Activated CD8-positive, alpha-beta T cell treated with anti-CD3 and anti-CD28 coated beads for 36 hours (primary cell): ENCODE results near the gene SEMG1. TPM values are rescaled to one million over a fixed set of nuclear protein-coding genes. Genes with fewer than 3 reads are reported as not detected.

ENCODE experiments used
- ATAC-seq: fragments of 200-7000 bp; cut with Tn5 transposase; one replicate; pipeline ENCODE4 v1.10.0; 2021; ENCODE audit warnings: mild to moderate bottlenecking, moderate library complexity
- CTCF ChIA-PET: fragments of 350-600 bp; sonication (Branson Sonifier 250); formaldehyde crosslinking; loops from one replicate; lab custom pipeline; 2021; ENCODE audit warnings: antibody characterized with exemption; lab: Charles Lee
- POLR2A ChIA-PET: fragments of 350-600 bp; sonication (Branson Sonifier 250); formaldehyde crosslinking; loops from one replicate; lab custom pipeline; 2021; ENCODE audit warnings: antibody characterized with exemption; lab: Charles Lee
- DNase-seq: peaks from one replicate; pipeline ENCODE4 v3.0.0-alpha.2; 2020
- H3K27ac Mint-ChIP-seq: one replicate; pipeline ENCODE4 v1.8.0; 2021; ENCODE audit warnings: mild to moderate bottlenecking, mixed read lengths
- H3K27me3 Mint-ChIP-seq: one replicate; pipeline ENCODE4 v1.8.0; 2021; ENCODE audit warnings: mixed read lengths
- H3K36me3 Mint-ChIP-seq: one replicate; pipeline ENCODE4 v1.8.0; 2021; ENCODE audit warnings: low read depth, mixed read lengths
- H3K4me1 Mint-ChIP-seq: one replicate; pipeline ENCODE4 v1.8.0; 2021; ENCODE audit warnings: low read depth, mixed read lengths
- H3K4me3 Mint-ChIP-seq: one replicate; pipeline ENCODE4 v1.8.0; 2021; ENCODE audit warnings: mild to moderate bottlenecking, moderate library complexity, mixed read lengths
- H3K9me3 Mint-ChIP-seq: one replicate; pipeline ENCODE4 v1.8.0; 2021; ENCODE audit warnings: mixed read lengths
- intact Hi-C: fragments of 100-400 bp; cut with micrococcal nuclease; formaldehyde crosslinking; loops from one replicate; pipeline ENCODE4 v1.10.0; 2022
- total RNA-seq, 2 experiments: library from RNA; stranded (reverse); gene quantifications; one replicate each; pipeline ENCODE4 v1.2.3, GENCODE V29; 2021
- TF ChIP-seq, protein P1 (sequence below): fragments of 200-600 bp; IDR thresholded peaks from one replicate; pipeline ENCODE4 v1.8.0; 2022; ENCODE audit warnings: antibody characterized with exemption, mild to moderate bottlenecking

SEMG1 gene
- total RNA-seq, 2 experiments from 2014 or later, result not detected

DNA sequence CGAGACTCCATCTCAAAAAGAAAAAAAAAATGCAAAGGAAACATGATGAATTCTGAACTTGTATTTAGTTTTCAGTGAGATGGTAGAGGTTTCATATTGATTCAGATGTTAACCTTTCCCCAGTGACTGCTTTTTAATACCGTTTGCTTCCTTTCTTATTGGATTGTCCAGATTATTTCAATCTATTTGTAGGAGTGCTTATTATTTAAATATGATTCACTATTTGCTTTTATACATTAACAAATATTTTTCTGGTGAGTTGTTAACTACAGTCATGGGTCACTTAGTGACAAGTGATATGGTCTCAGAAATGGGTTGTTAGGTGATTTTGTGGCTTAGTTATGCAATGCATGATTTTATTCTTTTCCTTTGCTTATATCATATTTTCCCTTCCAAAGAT, 23.7 kb upstream of the SEMG1 start:
- POLR2A ChIA-PET, result no interaction called here
- Mint-ChIP-seq H3K9me3 (no peaks in the 10 kb centered on the region), H3K4me3 (no peak overlapping the region), H3K27me3 (no peaks in the 10 kb centered on the region), H3K27ac (no peak overlapping the region), H3K36me3 (no peaks in the 10 kb centered on the region), H3K4me1 (no peaks in the 10 kb centered on the region)
- TF ChIP-seq, protein P1, sequence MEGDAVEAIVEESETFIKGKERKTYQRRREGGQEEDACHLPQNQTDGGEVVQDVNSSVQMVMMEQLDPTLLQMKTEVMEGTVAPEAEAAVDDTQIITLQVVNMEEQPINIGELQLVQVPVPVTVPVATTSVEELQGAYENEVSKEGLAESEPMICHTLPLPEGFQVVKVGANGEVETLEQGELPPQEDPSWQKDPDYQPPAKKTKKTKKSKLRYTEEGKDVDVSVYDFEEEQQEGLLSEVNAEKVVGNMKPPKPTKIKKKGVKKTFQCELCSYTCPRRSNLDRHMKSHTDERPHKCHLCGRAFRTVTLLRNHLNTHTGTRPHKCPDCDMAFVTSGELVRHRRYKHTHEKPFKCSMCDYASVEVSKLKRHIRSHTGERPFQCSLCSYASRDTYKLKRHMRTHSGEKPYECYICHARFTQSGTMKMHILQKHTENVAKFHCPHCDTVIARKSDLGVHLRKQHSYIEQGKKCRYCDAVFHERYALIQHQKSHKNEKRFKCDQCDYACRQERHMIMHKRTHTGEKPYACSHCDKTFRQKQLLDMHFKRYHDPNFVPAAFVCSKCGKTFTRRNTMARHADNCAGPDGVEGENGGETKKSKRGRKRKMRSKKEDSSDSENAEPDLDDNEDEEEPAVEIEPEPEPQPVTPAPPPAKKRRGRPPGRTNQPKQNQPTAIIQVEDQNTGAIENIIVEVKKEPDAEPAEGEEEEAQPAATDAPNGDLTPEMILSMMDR, result no peak
- no peak for ATAC-seq
- intact Hi-C loops, result no loop called here
- no peak for DNase-seq
- CTCF ChIA-PET, result no interaction called here

DNA sequence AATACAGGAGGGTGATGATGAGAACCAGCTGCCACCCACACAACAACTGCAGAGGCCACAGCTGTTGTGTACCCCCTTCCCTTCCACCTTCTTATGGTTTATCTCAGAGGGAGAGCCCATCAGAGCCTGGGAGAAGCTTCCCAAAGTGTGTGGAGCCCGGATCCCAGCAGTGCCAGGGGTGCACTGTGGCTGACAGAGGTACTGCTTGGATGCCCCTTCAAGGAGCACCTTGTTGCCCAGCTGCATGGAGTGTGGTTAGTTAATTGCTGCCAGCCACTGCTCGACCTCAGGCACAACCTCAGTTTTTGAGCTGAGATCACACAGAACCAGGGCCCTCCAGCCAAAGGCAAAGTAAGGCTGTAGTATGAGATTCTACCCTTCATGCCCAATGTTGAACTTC, 19.1 kb upstream of the SEMG1 start:
- CTCF ChIA-PET, result interaction anchor here (1.0 to 2.0 kb wide), 2 partner anchors 49 to 104 kb away, joined by 3 to 9 read pairs; no protein-coding TSS in a partner anchor
- H3K27me3 Mint-ChIP-seq, result peaks cover 3% of the 10 kb centered on the region
- DNase-seq (no peak), ATAC-seq (no peak)
- intact Hi-C loops, result no loop called here
- H3K4me3 Mint-ChIP-seq, result no peak overlapping the region
- no peaks in the 10 kb centered on the region for H3K9me3 Mint-ChIP-seq
- H3K27ac Mint-ChIP-seq, result no peak overlapping the region
- no peaks in the 10 kb centered on the region for H3K36me3 Mint-ChIP-seq
- TF ChIP-seq, protein P1, result no peak
- POLR2A ChIA-PET, result interaction anchor here (0.8 kb wide), 1 partner anchor 9 kb away, joined by 3 read pairs; no protein-coding TSS in a partner anchor
- H3K4me1 Mint-ChIP-seq, result no peaks in the 10 kb centered on the region

DNA sequence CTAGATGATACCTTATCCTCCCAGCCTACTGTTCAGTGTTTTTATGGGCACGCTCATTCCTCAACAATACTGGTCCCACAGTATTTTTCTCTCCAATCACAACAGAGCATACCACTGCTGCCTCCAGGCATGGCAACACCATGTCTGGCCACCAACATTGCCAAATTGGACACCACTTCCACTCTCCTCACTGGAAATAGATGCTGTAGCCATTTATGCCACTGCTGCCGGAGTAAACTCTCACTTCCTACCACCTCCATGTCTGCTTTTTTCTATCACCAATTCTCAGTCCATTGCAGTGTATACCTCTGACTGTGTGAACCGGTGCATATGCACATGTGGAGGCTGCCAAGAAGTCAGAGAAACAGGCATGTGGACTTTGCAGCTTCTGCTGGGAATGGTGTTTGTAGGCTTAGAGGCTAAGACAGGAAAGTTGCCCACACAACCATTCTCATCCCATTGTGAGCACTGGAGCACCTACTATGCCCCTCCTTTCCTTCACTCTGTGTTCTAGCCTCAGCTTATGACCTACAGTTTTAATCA, 17.7 kb upstream of the SEMG1 start:
- no peak for ATAC-seq
- POLR2A ChIA-PET, result no interaction called here
- CTCF ChIA-PET, result no interaction called here

DNA sequence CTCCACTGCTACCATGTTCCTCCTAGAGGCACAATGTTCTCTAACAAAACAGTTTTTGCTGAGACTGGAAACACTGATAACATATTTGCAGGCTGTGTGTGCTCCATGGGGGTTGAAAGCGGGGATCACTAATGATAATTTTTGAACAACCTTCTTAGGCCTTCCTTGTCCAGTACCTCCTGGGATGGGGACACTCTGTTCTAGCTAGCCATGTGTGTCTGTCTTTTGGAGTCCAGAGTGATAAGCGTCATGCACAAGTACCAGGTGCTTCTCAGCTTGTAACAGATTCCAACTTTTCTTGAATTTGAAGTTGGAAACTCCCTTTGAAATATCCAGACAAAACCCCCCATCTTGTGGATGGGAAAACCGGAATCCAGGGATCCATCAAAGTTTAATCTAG, 17.0 kb upstream of the SEMG1 start:
- H3K27me3 Mint-ChIP-seq, result peaks cover 5% of the 10 kb centered on the region
- no peaks in the 10 kb centered on the region for H3K9me3 Mint-ChIP-seq
- CTCF ChIA-PET, result interaction anchor here (1.2 kb wide), 1 partner anchor 51 kb away, joined by 3 read pairs; no protein-coding TSS in a partner anchor
- POLR2A ChIA-PET, result no interaction called here
- no peaks in the 10 kb centered on the region for H3K4me1 Mint-ChIP-seq
- H3K27ac Mint-ChIP-seq, result no peak overlapping the region
- ATAC-seq, result no peak
- intact Hi-C loops, result no loop called here
- H3K4me3 Mint-ChIP-seq, result no peak overlapping the region
- H3K36me3 Mint-ChIP-seq, result no peaks in the 10 kb centered on the region
- TF ChIP-seq, protein P1, result no peak
- no peak for DNase-seq

More for the DNA sequence above, 17.7 kb upstream of the SEMG1 start:
- no peaks in the 10 kb centered on the region for H3K9me3 Mint-ChIP-seq
- no peaks in the 10 kb centered on the region for H3K4me1 Mint-ChIP-seq
- peaks cover 4% of the 10 kb centered on the region for H3K27me3 Mint-ChIP-seq
- DNase-seq, result no peak
- intact Hi-C loops, result no loop called here
- TF ChIP-seq, protein P1, result no peak
- H3K36me3 Mint-ChIP-seq, result no peaks in the 10 kb centered on the region
- H3K4me3 Mint-ChIP-seq, result no peak overlapping the region
- no peak overlapping the region for H3K27ac Mint-ChIP-seq

DNA sequence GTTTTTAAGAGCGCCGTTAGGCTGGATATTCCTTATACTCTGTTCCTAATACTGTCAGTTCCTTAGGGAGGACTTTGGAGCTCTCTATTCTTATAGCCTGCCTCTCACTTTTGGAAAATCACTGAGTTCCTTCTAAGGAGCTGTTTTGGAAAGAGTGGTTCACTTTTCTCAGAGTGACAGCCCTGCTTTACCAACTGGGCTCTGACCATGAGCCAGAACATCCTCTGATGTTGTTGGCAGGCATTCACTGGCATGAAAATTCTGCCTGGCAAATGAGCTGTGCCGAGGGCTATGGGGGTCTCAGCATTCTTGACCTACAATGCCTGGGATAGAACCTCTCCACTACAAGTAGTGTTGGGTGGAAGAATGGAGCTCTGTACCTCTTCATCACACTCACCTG, 14.9 kb upstream of the SEMG1 start:
- no peaks in the 10 kb centered on the region for H3K36me3 Mint-ChIP-seq
- intact Hi-C loops, result no loop called here
- no peak overlapping the region for H3K27ac Mint-ChIP-seq
- DNase-seq (no peak), ATAC-seq (no peak)
- ChIA-PET CTCF (no interaction called here), POLR2A (no interaction called here)
- no peaks in the 10 kb centered on the region for H3K4me1 Mint-ChIP-seq
- TF ChIP-seq, protein P1, result no peak
- H3K9me3 Mint-ChIP-seq, result no peaks in the 10 kb centered on the region
- H3K27me3 Mint-ChIP-seq, result peaks cover 8% of the 10 kb centered on the region
- no peak overlapping the region for H3K4me3 Mint-ChIP-seq
